Epithelial cell of proximal tubule (primary cell): ENCODE results near the gene KLC1. TPM values are rescaled to one million over a fixed set of nuclear protein-coding genes. Genes with fewer than 3 reads are reported as not detected.

Experiments used
- DNase-seq: peaks from one replicate; pipeline ENCODE4 v3.0.0-alpha.2; 2011; ENCODE audit warnings: low read depth
- H3K4me3 ChIP-seq: 2 replicates; pipeline ENCODE4 v1.5.1; 2011; ENCODE audit warnings: low read depth, mild to moderate bottlenecking, low read length
- total RNA-seq: library from RNA; depleted of rRNA; stranded (reverse); fragments of >200 nt; gene quantifications from 2 replicates; pipeline ENCODE4 v1.2.3, GENCODE V29; 2015
- TF ChIP-seq, protein P1 (sequence below): conservative IDR thresholded peaks from 2 replicates; pipeline ENCODE4 v1.5.1; 2012; ENCODE audit warnings: low read depth, mild to moderate bottlenecking, low read length

Gene KLC1
- total RNA-seq, 1 donor from 2014 or later: 178 TPM

DNA sequence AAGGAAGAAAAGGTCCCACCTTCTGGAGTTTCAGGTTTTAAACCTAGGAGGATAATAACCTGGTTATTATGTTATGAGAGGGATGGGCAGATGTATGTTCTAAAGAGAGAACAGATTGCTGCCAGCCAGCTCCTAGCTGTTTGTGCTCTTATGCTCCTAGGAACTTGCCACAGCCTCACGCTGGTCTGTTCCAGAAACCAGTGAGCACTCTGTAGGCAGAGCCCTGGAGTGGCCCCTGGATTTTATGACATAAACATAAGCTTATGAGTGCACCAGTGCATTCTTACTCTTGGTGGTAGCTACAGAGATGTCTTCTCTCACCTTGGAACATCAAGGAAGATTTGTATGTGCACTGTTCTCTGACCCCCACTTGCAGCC lies 27.7 kb downstream of the KLC1 start:
- no peak for DNase-seq
- TF ChIP-seq, protein P1, sequence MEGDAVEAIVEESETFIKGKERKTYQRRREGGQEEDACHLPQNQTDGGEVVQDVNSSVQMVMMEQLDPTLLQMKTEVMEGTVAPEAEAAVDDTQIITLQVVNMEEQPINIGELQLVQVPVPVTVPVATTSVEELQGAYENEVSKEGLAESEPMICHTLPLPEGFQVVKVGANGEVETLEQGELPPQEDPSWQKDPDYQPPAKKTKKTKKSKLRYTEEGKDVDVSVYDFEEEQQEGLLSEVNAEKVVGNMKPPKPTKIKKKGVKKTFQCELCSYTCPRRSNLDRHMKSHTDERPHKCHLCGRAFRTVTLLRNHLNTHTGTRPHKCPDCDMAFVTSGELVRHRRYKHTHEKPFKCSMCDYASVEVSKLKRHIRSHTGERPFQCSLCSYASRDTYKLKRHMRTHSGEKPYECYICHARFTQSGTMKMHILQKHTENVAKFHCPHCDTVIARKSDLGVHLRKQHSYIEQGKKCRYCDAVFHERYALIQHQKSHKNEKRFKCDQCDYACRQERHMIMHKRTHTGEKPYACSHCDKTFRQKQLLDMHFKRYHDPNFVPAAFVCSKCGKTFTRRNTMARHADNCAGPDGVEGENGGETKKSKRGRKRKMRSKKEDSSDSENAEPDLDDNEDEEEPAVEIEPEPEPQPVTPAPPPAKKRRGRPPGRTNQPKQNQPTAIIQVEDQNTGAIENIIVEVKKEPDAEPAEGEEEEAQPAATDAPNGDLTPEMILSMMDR: no peak

DNA sequence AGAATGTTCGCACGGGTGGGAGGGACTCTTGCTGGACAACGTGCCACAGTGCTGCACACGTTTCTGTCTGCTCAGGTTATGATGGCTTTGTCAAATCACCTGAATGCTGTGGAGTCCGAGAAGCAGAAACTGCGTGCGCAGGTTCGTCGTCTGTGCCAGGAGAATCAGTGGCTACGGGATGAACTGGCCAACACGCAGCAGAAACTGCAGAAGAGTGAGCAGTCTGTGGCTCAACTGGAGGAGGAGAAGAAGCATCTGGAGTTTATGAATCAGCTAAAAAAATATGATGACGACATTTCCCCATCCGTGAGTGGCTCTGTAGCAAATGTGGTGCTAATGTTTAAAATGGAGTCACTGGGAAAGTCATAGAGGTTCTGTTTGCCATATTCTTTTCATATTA lies 28.5 kb downstream of the KLC1 start:
- DNase-seq: no peak
- no peak overlapping the region for H3K4me3 ChIP-seq
- TF ChIP-seq, protein P1: no peak

More for the DNA sequence above, 27.7 kb downstream of the KLC1 start:
- H3K4me3 ChIP-seq: no peak overlapping the region

DNA sequence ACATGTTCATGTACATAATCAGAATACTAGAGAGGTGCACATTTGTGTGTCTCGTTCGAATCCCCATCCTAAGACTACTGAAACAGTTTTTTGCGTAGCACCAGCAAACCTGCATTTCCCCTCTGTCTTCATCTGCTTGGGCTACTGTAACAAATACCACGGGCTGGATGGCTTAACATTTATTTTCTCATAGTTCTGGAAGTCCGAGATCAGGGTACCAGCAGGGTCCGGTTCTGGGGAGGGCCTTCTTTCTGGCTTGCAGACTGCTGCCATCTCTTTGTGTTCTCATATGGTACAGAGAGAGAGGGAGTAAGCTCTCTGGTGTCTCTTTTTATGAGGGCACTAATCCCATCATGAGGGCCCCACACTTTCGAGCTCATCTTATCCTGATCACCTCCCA lies 30.6 kb downstream of the KLC1 start:
- no peak overlapping the region for H3K4me3 ChIP-seq
- TF ChIP-seq, protein P1: no peak
- DNase-seq: no peak

DNA sequence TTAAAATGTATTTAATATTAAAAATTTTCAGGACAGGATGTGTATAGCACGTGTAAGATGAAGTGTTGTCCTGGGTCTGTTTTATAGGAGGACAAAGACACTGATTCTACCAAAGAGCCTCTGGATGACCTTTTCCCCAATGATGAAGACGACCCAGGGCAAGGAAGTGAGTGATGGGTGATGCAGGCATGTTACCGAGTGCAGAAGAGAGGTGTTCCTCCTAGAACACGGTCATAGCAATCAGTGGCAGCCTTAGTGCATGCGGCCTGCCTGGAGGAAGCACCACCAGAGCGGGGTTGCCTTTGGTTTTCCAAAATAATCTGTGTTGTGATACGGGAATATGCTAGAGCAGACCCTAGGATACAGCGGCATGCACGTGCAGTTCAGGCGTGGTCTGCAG lies 33.0 kb downstream of the KLC1 start:
- DNase-seq: no peak
- no peak overlapping the region for H3K4me3 ChIP-seq
- TF ChIP-seq, protein P1: no peak

DNA sequence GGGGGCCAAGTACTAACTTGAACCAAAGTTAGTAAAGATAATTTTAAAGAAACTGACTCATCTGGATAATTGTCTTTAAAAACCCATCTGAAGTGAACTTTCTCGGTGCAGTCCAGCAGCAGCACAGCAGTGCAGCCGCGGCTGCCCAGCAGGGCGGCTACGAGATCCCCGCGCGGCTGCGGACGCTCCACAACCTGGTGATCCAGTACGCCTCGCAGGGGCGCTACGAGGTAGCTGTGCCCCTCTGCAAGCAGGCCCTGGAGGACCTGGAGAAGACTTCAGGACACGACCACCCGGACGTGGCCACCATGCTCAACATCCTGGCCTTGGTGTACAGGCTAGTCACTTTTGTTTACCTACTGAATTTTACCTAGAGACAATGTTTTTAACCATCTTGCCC lies 33.6 kb downstream of the KLC1 start:
- no peak for DNase-seq
- TF ChIP-seq, protein P1: no peak
- H3K4me3 ChIP-seq: no peak overlapping the region

DNA sequence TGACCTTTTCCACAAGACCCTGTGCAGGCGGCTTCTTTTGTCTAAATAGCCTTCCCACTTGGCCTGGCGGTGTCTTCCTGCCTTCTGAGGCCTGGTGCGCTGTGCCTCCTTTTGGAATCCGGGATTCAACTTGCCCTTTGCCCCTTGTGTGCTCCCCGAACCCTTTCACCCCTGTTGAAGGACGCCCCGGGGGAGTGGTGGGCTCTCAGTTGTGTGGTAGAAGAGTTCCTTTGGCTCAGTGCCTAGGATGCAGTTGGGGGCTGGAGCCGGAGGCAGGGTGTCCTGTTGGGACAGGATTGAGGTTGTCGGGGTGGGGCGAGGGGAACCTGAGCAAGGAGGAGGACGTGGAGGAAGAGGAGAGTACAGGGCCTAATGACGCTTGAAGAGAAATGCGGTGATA lies 34.5 kb downstream of the KLC1 start:
- no peak overlapping the region for H3K4me3 ChIP-seq
- TF ChIP-seq, protein P1: no peak
- no peak for DNase-seq

DNA sequence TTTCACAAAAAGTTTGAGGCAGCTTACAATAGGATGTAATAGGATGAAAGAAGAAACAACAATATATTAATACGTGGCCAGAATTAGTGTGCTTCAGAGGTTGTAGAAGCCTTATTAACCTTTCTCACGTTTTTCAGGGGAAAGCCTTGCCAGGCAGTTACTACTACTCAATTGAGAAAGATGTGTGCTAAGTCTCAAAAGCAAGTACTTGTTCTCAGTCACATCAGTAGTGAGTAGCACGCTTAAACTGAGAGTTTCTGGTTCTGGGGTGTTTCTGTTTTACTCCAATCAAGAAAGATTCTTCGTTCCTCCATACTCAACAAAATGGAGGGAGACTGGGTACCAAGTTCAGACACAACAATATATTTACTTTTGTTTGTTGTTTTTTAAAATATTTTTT lies 38.7 kb downstream of the KLC1 start:
- TF ChIP-seq, protein P1: no peak
- no peak for DNase-seq
- no peak overlapping the region for H3K4me3 ChIP-seq
